GM21381 (cell line): ENCODE measurements around the gene CDK5RAP3.

ENCODE experiments used
- ATAC-seq: cut with Tn5 transposase; IDR thresholded peaks from one replicate; pipeline ENCODE4 v1.9.1; 2021; ENCODE audit warnings: mild to moderate bottlenecking, moderate library complexity; ENCODE audit not compliant: unreplicated experiment

The CDK5RAP3 gene

GRCh38 chr17:47948706-47949196, 22.2 kb upstream of the CDK5RAP3 start:
- no peak for ATAC-seq

GRCh38 chr17:47949197-47949759, 21.6 kb upstream of the CDK5RAP3 start:
- ATAC-seq: no peak

- no peak for ATAC-seq
Observed at GRCh38 chr17:47949946-47950345, 21.0 kb upstream of the CDK5RAP3 start.

GRCh38 chr17:47950448-47950847, 20.5 kb upstream of the CDK5RAP3 start:
- ATAC-seq: no peak

GRCh38 chr17:47952171-47953021, 18.5 kb upstream of the CDK5RAP3 start:
- no peak for ATAC-seq

GRCh38 chr17:47953909-47954308, 17.0 kb upstream of the CDK5RAP3 start:
- ATAC-seq: no peak

- ATAC-seq: no peak
Observed at GRCh38 chr17:47955497-47956461, 15.1 kb upstream of the CDK5RAP3 start.

GRCh38 chr17:47956791-47957590, 13.9 kb upstream of the CDK5RAP3 start:
- no peak for ATAC-seq

GRCh38 chr17:47957591-47958490, 13.1 kb upstream of the CDK5RAP3 start, which contains the start of gene PRR15L:
PRR15L (minus strand) TSS chr17:47957883; CDS start chr17:47953234, 4,649 bp downstream.
- no peak for ATAC-seq

- no peak for ATAC-seq
Observed at GRCh38 chr17:47959825-47960655, 10.9 kb upstream of the CDK5RAP3 start.

GRCh38 chr17:47961406-47961805, 9.5 kb upstream of the CDK5RAP3 start:
- ATAC-seq: no peak

GRCh38 chr17:47962901-47963300, 8.0 kb upstream of the CDK5RAP3 start:
- no peak for ATAC-seq

GRCh38 chr17:47964856-47965255, 6.1 kb upstream of the CDK5RAP3 start:
- ATAC-seq: no peak

GRCh38 chr17:47966079-47966519, 4.8 kb upstream of the CDK5RAP3 start:
- no peak for ATAC-seq

GRCh38 chr17:47967607-47968252, 3.2 kb upstream of the CDK5RAP3 start:
- no peak for ATAC-seq

GRCh38 chr17:47968836-47969235, 2.1 kb upstream of the CDK5RAP3 start:
- no peak for ATAC-seq

- no peak for ATAC-seq
Observed at GRCh38 chr17:47969930-47970724, 786 bp upstream of the CDK5RAP3 start.
